Smooth muscle cell of the brain vasculature (primary cell): ENCODE data around the gene PTPN21.

Experiments used
- DNase-seq: peaks from one replicate; pipeline ENCODE4 v3.0.0-alpha.2; 2012; ENCODE audit warnings: low read depth, low spot score

Gene PTPN21

GRCh38 chr14:88554457-88555286 lies at the start of gene PTPN21:
Gene PTPN21, minus strand, starts transcription at chr14:88555007. Its CDS starts 4,590 bp downstream, at chr14:88550417.
- no peak for DNase-seq

- no peak for DNase-seq
Observed at GRCh38 chr14:88604212-88604611, 49.4 kb upstream of the PTPN21 start.

- no peak for DNase-seq
Observed at GRCh38 chr14:88599761-88600439, 45.1 kb upstream of the PTPN21 start.

- DNase-seq = no peak
Observed at GRCh38 chr14:88599326-88599725, 44.5 kb upstream of the PTPN21 start.

GRCh38 chr14:88598097-88598675 lies 43.4 kb upstream of the PTPN21 start:
- DNase-seq = no peak

GRCh38 chr14:88597601-88598000 lies 42.8 kb upstream of the PTPN21 start:
- DNase-seq = no peak

GRCh38 chr14:88597038-88597437 lies 42.2 kb upstream of the PTPN21 start:
- DNase-seq = no peak

GRCh38 chr14:88592031-88592430 lies 37.2 kb upstream of the PTPN21 start:
- DNase-seq = no peak

- DNase-seq = peak; percentile 2
Observed at GRCh38 chr14:88590173-88590572, 35.4 kb upstream of the PTPN21 start.

GRCh38 chr14:88588081-88588480 lies 33.3 kb upstream of the PTPN21 start:
- DNase-seq = no peak

- DNase-seq = no peak
Observed at GRCh38 chr14:88584451-88584850, 29.6 kb upstream of the PTPN21 start.

- DNase-seq = no peak
Observed at GRCh38 chr14:88576222-88576621, 21.4 kb upstream of the PTPN21 start.

GRCh38 chr14:88572117-88572516 lies 17.3 kb upstream of the PTPN21 start:
- no peak for DNase-seq

- no peak for DNase-seq
Observed at GRCh38 chr14:88568196-88568595, 13.4 kb upstream of the PTPN21 start.

- no peak for DNase-seq
Observed at GRCh38 chr14:88565427-88565826, 10.6 kb upstream of the PTPN21 start.

- DNase-seq = no peak
Observed at GRCh38 chr14:88563845-88564244, 9.0 kb upstream of the PTPN21 start.

- DNase-seq = no peak
Observed at GRCh38 chr14:88562831-88563686, 8.3 kb upstream of the PTPN21 start, which contains the start of gene ZC3H14. Gene ZC3H14, plus strand, starts transcription at chr14:88563037. Its CDS starts 97 bp downstream, at chr14:88563134.

- DNase-seq = no peak
Observed at GRCh38 chr14:88562532-88562830, 7.7 kb upstream of the PTPN21 start.

GRCh38 chr14:88559852-88560251 lies 5.0 kb upstream of the PTPN21 start:
- DNase-seq = no peak

GRCh38 chr14:88556581-88556980 lies 1.8 kb upstream of the PTPN21 start:
- DNase-seq = no peak

- DNase-seq = no peak
Observed at GRCh38 chr14:88553886-88554456, 836 bp downstream of the PTPN21 start.
